ENCODE results near the gene RTN1. TPM values are rescaled to one million over a fixed set of nuclear protein-coding genes. Genes with fewer than 3 reads are reported as not detected.

The RTN1 gene
- total RNA-seq, 4 donors from 2014 or later = 5.0 to 7.0 (median 5.7) TPM

DNA sequence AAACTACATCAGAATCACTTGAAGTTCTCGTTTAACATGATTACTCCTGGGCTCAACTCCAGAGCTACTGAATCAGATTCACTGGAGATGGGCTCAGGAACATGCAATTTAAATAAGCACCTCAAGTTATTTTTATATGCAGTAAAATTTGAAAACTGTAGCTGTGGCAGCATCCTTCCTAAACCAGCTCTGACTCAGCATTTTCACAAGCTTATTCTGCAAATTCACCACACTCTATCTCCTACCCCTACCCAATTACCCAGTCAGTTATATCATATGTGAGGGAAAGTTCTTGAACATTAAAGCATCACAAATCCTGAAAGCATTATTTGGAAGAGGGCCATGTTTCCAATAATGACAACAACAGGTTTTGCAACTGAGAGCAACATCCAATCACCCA, 25.1 kb upstream of the RTN1 start:
- no peak overlapping the region for H3K4me3 ChIP-seq
- no peak for DNase-seq
- H3K27me3 ChIP-seq = no peaks in the 10 kb centered on the region
- TF ChIP-seq, protein P1, sequence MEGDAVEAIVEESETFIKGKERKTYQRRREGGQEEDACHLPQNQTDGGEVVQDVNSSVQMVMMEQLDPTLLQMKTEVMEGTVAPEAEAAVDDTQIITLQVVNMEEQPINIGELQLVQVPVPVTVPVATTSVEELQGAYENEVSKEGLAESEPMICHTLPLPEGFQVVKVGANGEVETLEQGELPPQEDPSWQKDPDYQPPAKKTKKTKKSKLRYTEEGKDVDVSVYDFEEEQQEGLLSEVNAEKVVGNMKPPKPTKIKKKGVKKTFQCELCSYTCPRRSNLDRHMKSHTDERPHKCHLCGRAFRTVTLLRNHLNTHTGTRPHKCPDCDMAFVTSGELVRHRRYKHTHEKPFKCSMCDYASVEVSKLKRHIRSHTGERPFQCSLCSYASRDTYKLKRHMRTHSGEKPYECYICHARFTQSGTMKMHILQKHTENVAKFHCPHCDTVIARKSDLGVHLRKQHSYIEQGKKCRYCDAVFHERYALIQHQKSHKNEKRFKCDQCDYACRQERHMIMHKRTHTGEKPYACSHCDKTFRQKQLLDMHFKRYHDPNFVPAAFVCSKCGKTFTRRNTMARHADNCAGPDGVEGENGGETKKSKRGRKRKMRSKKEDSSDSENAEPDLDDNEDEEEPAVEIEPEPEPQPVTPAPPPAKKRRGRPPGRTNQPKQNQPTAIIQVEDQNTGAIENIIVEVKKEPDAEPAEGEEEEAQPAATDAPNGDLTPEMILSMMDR (IDR thresholded peaks at IDR 0.05) = no peak
- no peak for TF ChIP-seq POLR2A (IDR thresholded peaks at IDR 0.05)
- no peaks in the 10 kb centered on the region for H3K36me3 ChIP-seq
- H3K27ac ChIP-seq = no peak overlapping the region
- H3K9me3 ChIP-seq = no peaks in the 10 kb centered on the region
- H3K4me1 ChIP-seq = no peaks in the 10 kb centered on the region

DNA sequence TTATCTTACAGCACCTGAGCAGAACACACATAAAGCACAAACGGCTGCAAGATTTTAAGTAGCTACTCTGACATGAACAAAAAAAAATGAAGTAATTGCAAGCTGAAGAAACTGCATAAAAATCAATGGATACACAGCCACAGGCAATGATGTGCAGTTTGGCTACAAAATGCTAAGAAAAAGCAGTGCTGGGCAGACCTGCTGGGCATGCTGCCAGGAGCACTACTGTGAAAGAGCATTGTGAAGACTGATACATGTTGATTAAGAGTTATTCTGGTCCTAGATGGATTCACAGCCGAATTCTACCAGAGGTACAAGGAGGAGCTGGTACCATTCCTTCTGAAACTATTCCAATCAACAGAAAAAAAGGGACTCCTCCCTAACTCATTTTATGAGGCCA, 20.1 kb upstream of the RTN1 start:
- no peaks in the 10 kb centered on the region for H3K9me3 ChIP-seq
- no peak for TF ChIP-seq POLR2A (IDR thresholded peaks at IDR 0.05)
- TF ChIP-seq, protein P1 (IDR thresholded peaks at IDR 0.05) = no peak
- no peak for DNase-seq

DNA sequence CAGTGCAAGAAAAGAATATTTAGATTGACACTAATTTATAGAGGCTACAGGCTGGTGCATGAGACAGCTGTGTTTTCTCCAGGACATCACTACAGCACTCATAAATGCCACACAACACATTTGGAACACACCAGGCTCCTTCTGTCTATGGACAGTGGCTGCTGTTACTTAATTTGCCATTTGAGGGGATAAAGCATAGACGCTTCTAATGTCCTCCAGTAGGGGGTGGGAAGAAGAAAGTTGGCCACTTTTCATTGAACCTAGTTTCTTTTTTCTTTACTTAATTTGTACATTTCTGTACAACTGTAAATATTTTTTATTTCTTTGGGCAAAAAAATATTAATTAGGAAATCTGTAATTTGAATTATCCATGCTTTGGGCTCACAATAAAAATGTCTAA, 12.4 kb upstream of the RTN1 start:
- DNase-seq = no peak
- Histone ChIP-seq H3K27ac (no peak overlapping the region), H3K9me3 (no peaks in the 10 kb centered on the region), H3K4me1 (no peaks in the 10 kb centered on the region), H3K4me3 (no peak overlapping the region), H3K27me3 (no peaks in the 10 kb centered on the region), H3K36me3 (no peaks in the 10 kb centered on the region)
- TF ChIP-seq, protein P1 (IDR thresholded peaks at IDR 0.05) = peak in 2 of 6 experiments; percentile 6 to 11
- no peak for TF ChIP-seq POLR2A (IDR thresholded peaks at IDR 0.05)

More for the DNA sequence above, 20.1 kb upstream of the RTN1 start:
- Histone ChIP-seq H3K27me3 (no peaks in the 10 kb centered on the region), H3K4me1 (no peaks in the 10 kb centered on the region), H3K36me3 (no peaks in the 10 kb centered on the region), H3K4me3 (no peak overlapping the region), H3K27ac (no peak overlapping the region)

DNA sequence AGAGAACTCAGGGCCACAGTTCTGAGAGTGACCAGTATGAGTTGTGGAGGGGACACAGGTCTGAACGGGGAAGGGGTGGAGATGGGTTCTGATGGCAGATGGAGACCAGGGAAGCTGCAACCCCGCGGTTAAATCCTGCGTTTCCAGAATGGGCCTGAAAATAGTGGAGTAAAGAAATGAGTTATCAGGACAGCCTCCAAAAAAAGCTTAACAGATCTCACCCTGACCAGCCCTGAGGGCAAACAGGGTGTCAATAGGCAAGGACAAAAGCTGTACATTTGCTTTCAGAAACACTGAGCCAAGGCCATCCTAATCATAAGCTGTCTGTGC, 555 bp upstream of the RTN1 start:
- Histone ChIP-seq H3K36me3 (no peaks in the 10 kb centered on the region), H3K4me3 (peak overlapping the region in 2 of 4 donors; percentile 41 to 71), H3K9me3 (no peaks in the 10 kb centered on the region), H3K27me3 (peaks cover 0 to 8% of the 10 kb centered on the region in 2 donors), H3K4me1 (peaks cover 0 to 13% (median 3%) of the 10 kb centered on the region in 4 donors), H3K27ac (no peak overlapping the region)
- DNase-seq = no peak
- no peak for TF ChIP-seq POLR2A (IDR thresholded peaks at IDR 0.05)
- TF ChIP-seq, protein P1 (IDR thresholded peaks at IDR 0.05) = no peak

DNA sequence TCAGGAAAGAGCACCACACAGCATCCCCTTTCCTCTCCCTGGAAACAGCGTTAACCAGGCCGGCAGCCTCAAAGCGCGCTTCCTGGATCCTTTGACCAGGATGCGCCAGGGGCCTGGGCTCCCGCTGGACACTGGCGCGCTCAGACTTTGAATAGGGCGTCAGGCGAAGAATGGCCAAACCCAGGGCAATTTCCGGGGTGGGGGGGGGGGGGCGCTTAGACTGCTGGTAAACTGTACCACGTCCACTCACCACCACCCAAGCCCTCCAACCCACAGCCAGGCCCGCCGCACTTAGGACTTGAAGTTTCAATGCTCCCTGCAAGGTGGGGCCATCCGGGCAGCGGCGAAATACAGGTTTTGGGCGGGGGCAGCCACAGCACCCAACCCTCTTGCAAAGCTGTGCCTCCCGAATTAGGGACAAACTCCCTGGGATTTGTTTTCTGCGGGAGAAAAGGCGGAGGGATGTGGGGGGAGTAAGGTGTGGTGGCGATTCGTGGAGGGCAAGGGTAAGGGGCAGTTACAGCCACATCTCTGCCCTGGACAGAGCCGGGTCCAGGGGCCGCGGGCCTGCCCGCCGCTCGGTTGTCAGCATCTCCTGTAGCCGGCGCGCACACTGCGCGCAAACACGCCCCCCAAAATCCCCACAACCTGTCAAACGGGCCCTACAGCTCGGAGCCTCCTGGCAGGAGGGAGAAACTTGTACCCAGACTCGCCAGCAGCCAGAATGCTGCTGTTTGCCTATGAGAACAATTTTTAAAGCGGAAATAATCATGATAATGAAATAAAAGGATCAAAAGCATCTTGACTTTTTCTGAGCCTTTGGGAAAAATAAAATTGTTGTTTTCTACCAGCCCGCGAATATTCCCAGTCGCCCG, 958 bp downstream of the RTN1 start:
- H3K27ac ChIP-seq = no peak overlapping the region
- H3K27me3 ChIP-seq = peaks cover 0 to 8% of the 10 kb centered on the region in 2 donors
- no peak for DNase-seq
- H3K4me1 ChIP-seq = peaks cover 0 to 13% (median 3%) of the 10 kb centered on the region in 4 donors
- H3K36me3 ChIP-seq = no peaks in the 10 kb centered on the region
- H3K9me3 ChIP-seq = no peaks in the 10 kb centered on the region
- peak overlapping the region in 3 of 4 donors; percentile 41 to 71 (median 58) for H3K4me3 ChIP-seq
- no peak for TF ChIP-seq POLR2A (IDR thresholded peaks at IDR 0.05)
- TF ChIP-seq, protein P1 (IDR thresholded peaks at IDR 0.05) = no peak

All from Peyer's patch (tissue), 4 donors.